Measurements from ENCODE around the gene ITPA. TPM values are rescaled to one million over a fixed set of nuclear protein-coding genes. Genes with fewer than 3 reads are reported as not detected.
A peak's percentile ranks its signal among the peaks of the same experiment; 100 is the strongest.
"Not testable (repeated sequence)": the region's sequence is repeated elsewhere in the genome, so short reads cannot be mapped to it uniquely, and the experiment has no call there.

ITPA gene
- total RNA-seq, 1 donor from 2014 or later: 58.4 TPM

DNA sequence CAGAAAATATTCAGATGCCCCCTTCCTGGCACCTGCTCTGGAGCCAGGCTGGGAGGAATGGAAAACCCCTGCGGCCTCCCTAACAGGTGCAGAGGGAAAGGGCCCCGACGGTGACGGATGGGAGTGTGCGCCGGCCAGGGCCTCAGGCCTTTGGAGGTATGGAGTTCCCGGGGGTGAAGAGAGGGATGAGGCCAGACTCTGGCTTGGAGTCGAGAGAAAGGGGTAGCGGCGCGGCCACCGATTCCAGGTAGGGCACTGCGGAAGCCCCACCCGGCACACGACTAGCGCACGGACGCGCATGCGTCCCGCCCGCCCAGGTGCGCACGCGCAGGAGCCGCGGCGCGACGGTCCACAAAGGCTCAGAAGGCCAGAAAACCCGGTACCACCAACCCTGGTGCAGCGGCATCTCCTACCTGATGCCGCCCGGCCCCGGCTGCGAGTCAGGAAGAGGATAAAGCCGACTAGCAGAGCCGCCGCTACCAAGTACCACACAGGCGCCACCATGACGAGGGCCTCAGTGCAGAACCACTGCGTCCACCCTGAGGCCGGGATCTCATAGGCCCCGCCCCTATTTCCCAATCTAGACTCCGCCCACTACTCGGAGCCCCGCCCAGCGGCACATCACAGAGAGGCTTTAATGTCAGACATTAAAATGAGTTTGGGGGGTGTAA, 5.0 kb upstream of the ITPA start, which contains the start of gene DDRGK1:
Gene DDRGK1 (minus strand): TSS at position 559 of the 671 bp plus-strand sequence. CDS start 55 bp downstream, at position 504.
- no peaks in the 10 kb centered on the region for H3K27me3 Mint-ChIP-seq (ENCODE audit: unreplicated experiment)
- DNase-seq (ENCODE audit: extremely low spot score, unreplicated experiment): peak; percentile 94

DNA sequence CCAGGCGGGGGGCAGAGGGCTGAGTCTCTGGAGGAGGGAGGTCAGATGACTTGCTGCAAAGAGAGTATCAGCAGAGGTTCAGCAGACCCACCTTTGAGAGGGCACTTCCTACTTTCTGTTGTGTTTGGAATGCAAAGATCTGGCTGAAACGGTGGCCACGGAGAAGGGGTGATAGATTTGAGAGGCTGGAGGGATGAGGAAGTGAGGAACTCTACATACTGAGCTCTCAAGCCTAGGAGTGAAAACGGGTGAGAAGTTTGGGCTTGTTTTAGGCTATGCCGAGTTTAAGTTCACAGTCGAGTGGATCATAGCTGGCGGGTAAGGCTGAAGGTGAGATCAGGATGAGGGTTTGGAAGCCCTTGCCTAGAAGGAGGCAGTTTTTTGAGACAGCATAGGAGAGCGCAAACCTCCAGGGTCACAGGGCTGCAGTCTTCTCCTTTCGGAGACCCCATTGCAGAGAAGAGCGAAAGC, 477 bp upstream of the ITPA start:
- no peak for DNase-seq (ENCODE audit: extremely low spot score, unreplicated experiment)

More for the DNA sequence above, 5.0 kb upstream of the ITPA start, which contains the start of gene DDRGK1:
- no peaks in the 10 kb centered on the region for H3K9me3 Mint-ChIP-seq (ENCODE audit: unreplicated experiment)
- H3K4me1 Mint-ChIP-seq (ENCODE audit: unreplicated experiment): peaks cover 17% of the 10 kb centered on the region
- H3K27ac Mint-ChIP-seq (ENCODE audit: unreplicated experiment): peak within 1 kb of the TSS; percentile 91
- peaks cover 14% of the 10 kb centered on the region for H3K36me3 Mint-ChIP-seq (ENCODE audit: unreplicated experiment)
- H3K4me3 Mint-ChIP-seq (ENCODE audit: unreplicated experiment): peak within 1 kb of the TSS; percentile 93
- TF ChIP-seq, protein P1, sequence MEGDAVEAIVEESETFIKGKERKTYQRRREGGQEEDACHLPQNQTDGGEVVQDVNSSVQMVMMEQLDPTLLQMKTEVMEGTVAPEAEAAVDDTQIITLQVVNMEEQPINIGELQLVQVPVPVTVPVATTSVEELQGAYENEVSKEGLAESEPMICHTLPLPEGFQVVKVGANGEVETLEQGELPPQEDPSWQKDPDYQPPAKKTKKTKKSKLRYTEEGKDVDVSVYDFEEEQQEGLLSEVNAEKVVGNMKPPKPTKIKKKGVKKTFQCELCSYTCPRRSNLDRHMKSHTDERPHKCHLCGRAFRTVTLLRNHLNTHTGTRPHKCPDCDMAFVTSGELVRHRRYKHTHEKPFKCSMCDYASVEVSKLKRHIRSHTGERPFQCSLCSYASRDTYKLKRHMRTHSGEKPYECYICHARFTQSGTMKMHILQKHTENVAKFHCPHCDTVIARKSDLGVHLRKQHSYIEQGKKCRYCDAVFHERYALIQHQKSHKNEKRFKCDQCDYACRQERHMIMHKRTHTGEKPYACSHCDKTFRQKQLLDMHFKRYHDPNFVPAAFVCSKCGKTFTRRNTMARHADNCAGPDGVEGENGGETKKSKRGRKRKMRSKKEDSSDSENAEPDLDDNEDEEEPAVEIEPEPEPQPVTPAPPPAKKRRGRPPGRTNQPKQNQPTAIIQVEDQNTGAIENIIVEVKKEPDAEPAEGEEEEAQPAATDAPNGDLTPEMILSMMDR (IDR thresholded peaks at IDR 0.05): no peak

DNA sequence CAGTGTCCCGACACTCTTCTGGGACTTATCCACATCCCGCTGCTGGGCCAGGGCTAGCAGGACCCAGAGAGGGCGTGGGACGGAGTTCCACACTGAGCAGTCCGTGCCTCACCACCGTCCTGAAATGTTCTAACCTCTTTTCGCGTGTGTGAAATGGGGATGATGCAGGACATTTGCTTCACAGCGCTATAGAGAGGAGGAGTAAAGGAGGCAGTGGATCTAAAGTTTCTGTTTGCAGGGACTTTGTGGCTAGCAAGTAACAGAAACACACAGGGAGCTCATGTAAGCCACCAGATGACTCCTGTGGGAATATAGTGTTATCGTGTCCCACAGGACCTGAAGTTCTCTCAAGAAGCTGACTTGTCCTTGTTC, 634 bp downstream of the ITPA start:
- Mint-ChIP-seq H3K36me3 (ENCODE audit: unreplicated experiment) (peaks cover 2% of the 10 kb centered on the region), H3K4me1 (ENCODE audit: unreplicated experiment) (peaks cover 16% of the 10 kb centered on the region), H3K4me3 (ENCODE audit: unreplicated experiment) (peak overlapping the region; percentile 85), H3K27ac (ENCODE audit: unreplicated experiment) (peak overlapping the region; percentile 87), H3K27me3 (ENCODE audit: unreplicated experiment) (no peaks in the 10 kb centered on the region), H3K9me3 (ENCODE audit: unreplicated experiment) (no peaks in the 10 kb centered on the region)
- DNase-seq (ENCODE audit: extremely low spot score, unreplicated experiment): no peak
- TF ChIP-seq, protein P1 (IDR thresholded peaks at IDR 0.05): no peak

More for the DNA sequence above, 477 bp upstream of the ITPA start:
- Mint-ChIP-seq H3K36me3 (ENCODE audit: unreplicated experiment) (no peaks in the 10 kb centered on the region), H3K4me1 (ENCODE audit: unreplicated experiment) (peaks cover 18% of the 10 kb centered on the region), H3K4me3 (ENCODE audit: unreplicated experiment) (peak overlapping the region; percentile 85), H3K27me3 (ENCODE audit: unreplicated experiment) (no peaks in the 10 kb centered on the region), H3K27ac (ENCODE audit: unreplicated experiment) (peak overlapping the region; percentile 87), H3K9me3 (ENCODE audit: unreplicated experiment) (no peaks in the 10 kb centered on the region)
- TF ChIP-seq, protein P1 (IDR thresholded peaks at IDR 0.05): no peak

DNA sequence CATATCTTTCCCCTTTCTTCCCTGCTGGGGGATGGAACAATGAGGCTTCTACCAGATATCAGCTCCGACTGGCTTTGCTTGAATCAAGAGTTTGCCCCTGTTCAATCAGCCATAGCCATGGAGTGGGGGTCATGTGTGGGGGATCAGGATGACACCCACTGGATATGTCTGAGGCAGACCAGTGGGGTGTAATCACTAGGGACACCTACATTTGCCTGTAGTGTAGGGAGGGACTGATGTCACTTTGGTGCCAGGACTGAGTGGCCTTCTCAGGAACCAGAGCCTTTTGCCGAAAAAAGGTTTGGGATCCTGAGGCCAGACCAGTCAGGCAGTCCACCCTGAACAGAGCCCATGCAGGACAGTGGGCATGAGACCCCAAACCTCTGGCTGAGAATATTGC, 1.0 kb downstream of the ITPA start:
- Mint-ChIP-seq H3K4me3 (ENCODE audit: unreplicated experiment) (peak overlapping the region; percentile 85), H3K9me3 (ENCODE audit: unreplicated experiment) (no peaks in the 10 kb centered on the region), H3K36me3 (ENCODE audit: unreplicated experiment) (peaks cover 2% of the 10 kb centered on the region), H3K27ac (ENCODE audit: unreplicated experiment) (peak overlapping the region; percentile 87), H3K27me3 (ENCODE audit: unreplicated experiment) (no peaks in the 10 kb centered on the region), H3K4me1 (ENCODE audit: unreplicated experiment) (peaks cover 16% of the 10 kb centered on the region)
- DNase-seq (ENCODE audit: extremely low spot score, unreplicated experiment): no peak
- TF ChIP-seq, protein P1 (IDR thresholded peaks at IDR 0.05): no peak

DNA sequence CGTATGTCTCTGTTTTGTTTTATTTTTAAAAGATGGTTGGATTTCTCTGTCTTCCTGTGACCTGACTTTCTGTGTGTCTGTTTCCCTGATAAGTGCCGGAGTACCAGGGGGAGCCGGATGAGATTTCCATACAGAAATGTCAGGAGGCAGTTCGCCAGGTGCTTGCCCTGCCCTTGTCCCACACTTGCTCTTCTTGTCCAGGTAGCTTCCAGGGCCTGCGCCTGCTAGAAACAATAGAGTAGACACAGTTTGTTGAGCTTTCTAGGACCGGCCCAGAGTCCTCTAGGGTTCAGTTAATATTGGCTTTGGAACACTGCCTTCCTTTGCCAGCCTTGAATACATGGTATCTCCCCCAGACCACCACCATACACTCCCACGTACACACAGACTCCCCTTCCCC, 3.9 kb downstream of the ITPA start:
- Mint-ChIP-seq H3K4me1 (ENCODE audit: unreplicated experiment) (peaks cover 16% of the 10 kb centered on the region), H3K36me3 (ENCODE audit: unreplicated experiment) (peaks cover 2% of the 10 kb centered on the region), H3K27me3 (ENCODE audit: unreplicated experiment) (no peaks in the 10 kb centered on the region), H3K4me3 (ENCODE audit: unreplicated experiment) (no peak overlapping the region), H3K27ac (ENCODE audit: unreplicated experiment) (no peak overlapping the region), H3K9me3 (ENCODE audit: unreplicated experiment) (no peaks in the 10 kb centered on the region)
- TF ChIP-seq, protein P1 (IDR thresholded peaks at IDR 0.05): no peak
- no peak for DNase-seq (ENCODE audit: extremely low spot score, unreplicated experiment)

DNA sequence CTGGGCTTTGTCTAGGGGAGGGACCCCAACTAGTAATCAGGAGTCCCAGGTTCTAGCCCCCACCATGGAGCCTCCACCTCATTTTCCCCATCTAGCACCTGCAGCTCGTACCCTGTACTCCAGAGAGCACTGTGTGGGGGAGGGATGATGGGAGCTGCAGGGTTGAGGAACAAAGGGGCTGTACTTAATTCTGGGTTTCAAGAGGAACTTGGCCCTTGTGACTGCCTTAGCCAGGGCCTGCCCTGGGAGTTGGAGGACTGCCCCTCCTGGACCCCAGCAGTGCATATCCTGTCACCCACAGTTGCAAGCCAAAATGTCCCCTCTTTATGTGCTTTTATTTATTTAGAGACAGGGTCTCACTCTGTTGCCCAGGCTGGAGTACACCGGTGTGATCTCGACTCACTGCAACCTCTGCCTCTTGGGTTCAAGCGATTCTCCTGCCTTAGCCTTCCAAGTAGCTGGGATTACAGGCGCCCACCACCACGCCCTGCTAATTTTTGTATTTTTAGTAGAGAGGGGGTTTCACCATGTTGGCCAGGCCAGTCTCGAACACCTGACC, 6.1 kb downstream of the ITPA start:
- H3K4me1 Mint-ChIP-seq (ENCODE audit: unreplicated experiment); H3K36me3 Mint-ChIP-seq (ENCODE audit: unreplicated experiment); H3K27ac Mint-ChIP-seq (ENCODE audit: unreplicated experiment); H3K9me3 Mint-ChIP-seq (ENCODE audit: unreplicated experiment); H3K27me3 Mint-ChIP-seq (ENCODE audit: unreplicated experiment); DNase-seq (ENCODE audit: extremely low spot score, unreplicated experiment); H3K4me3 Mint-ChIP-seq (ENCODE audit: unreplicated experiment): not testable (repeated sequence)
